Uterus (tissue), 2 donors: Measurements from ENCODE around the gene AIFM2.

ENCODE experiments used
- POLR2A ChIP-seq, 2 donors: fragments of 450-650 bp; IDR thresholded peaks; one replicate each; pipeline ENCODE4 v1.6.1; 2016; ENCODE audit warnings: antibody characterized with exemption in 2 of 2, mild to moderate bottlenecking in 1 of 2, moderate library complexity in 1 of 2
- TF ChIP-seq, protein P1 (sequence below), 4 experiments: fragments of 200-600 bp in 2 of 4; fragments of 450-650 bp in 2 of 4; sonication (generic) in 2 of 4; IDR thresholded peaks; one replicate each; pipeline ENCODE4 v1.5.1; 2016 to 2019; ENCODE audit warnings: antibody characterized with exemption in 4 of 4, mild to moderate bottlenecking in 2 of 4, moderate library complexity in 1 of 4

DNA sequence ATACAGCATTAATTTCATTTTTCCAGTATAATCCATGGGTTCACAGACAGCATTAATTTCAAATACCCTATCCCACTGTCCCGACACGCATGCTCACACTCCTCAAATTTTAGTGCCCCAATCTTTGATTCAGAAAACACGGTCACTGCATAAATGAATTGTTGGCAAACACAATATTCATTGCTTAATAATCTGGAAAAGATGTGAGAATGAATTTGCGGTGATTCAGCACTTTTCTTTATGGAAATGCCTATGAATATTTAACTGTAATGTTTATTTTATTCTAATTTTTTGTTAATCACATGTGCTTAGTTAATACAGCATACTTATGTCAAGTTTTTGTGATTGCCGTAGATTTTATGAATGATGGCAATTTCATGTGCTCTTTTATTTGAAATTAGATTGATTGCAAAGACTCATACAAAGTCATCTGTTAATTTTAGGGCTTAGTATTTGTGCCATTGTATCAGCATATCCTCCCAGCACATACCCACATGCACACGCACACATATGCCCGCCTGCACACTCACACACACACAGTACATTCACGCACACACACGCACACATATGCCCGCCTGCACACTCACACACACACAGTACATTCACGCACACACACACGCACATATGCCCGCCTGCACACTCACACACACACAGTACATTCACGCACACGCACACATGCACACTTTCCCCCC is 44.9 kb downstream of the AIFM2 start:
- TF ChIP-seq, protein P1, sequence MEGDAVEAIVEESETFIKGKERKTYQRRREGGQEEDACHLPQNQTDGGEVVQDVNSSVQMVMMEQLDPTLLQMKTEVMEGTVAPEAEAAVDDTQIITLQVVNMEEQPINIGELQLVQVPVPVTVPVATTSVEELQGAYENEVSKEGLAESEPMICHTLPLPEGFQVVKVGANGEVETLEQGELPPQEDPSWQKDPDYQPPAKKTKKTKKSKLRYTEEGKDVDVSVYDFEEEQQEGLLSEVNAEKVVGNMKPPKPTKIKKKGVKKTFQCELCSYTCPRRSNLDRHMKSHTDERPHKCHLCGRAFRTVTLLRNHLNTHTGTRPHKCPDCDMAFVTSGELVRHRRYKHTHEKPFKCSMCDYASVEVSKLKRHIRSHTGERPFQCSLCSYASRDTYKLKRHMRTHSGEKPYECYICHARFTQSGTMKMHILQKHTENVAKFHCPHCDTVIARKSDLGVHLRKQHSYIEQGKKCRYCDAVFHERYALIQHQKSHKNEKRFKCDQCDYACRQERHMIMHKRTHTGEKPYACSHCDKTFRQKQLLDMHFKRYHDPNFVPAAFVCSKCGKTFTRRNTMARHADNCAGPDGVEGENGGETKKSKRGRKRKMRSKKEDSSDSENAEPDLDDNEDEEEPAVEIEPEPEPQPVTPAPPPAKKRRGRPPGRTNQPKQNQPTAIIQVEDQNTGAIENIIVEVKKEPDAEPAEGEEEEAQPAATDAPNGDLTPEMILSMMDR (IDR thresholded peaks at IDR 0.05) = no peak
- TF ChIP-seq POLR2A (IDR thresholded peaks at IDR 0.05) = no peak
